Left lung (tissue), 10 donors: ENCODE results near the gene ASTN2. TPM values are rescaled to one million over a fixed set of nuclear protein-coding genes. Genes with fewer than 3 reads are reported as not detected.

ENCODE experiments used
- ATAC-seq: fragments of 200-7000 bp; cut with Tn5 transposase; one replicate; pipeline ENCODE4 v1.9.1; 2020; ENCODE audit warnings: moderate library complexity
- DNase-seq, 4 donors: peaks; one replicate each; pipeline ENCODE4 v3.0.0-alpha.2; 2013 to 2020
- H3K27ac ChIP-seq, 2 donors: fragments of 200-600 bp; sonication (generic) in 1 of 2; one replicate each; pipeline versions ENCODE4 v1.5.0 to v1.8.0; 2020 to 2021
- H3K27me3 ChIP-seq, 2 donors: fragments of 200-600 bp; sonication (generic) in 1 of 2; one replicate each; pipeline versions ENCODE4 v1.5.0 to v1.8.0; 2020 to 2021
- H3K36me3 ChIP-seq, 2 donors: fragments of 200-600 bp; sonication (generic) in 1 of 2; one replicate each; pipeline versions ENCODE4 v1.5.0 to v1.8.0; 2020 to 2021
- H3K4me1 ChIP-seq, 2 donors: fragments of 200-600 bp; one replicate each; pipeline ENCODE4 v1.8.0; 2021
- H3K4me3 ChIP-seq, 2 donors: fragments of 200-600 bp; sonication (generic) in 1 of 2; one replicate each; pipeline versions ENCODE4 v1.5.0 to v1.8.0; 2020 to 2021; ENCODE audit warnings: mild to moderate bottlenecking in 1 of 2
- H3K9me3 ChIP-seq, 2 donors: fragments of 200-600 bp; sonication (generic) in 1 of 2; one replicate each; pipeline versions ENCODE4 v1.5.0 to v1.8.0; 2020 to 2021
- CTCF ChIP-seq, 2 donors: fragments of 200-600 bp; sonication (generic) in 1 of 2; IDR thresholded peaks; one replicate each; pipeline versions ENCODE4 v1.5.0 to v1.8.0; 2021; ENCODE audit warnings: antibody characterized with exemption in 2 of 2
- intact Hi-C, 2 donors: fragments of 100-400 bp; cut with DNase I; formaldehyde crosslinking; loops; one replicate each; pipeline versions ENCODE4 v1.11.2 to v1.14.2; 2022
- polyA plus RNA-seq, 6 donors: library from polyadenylated mRNA; unstranded; fragments of 120-200 nt; gene quantifications; one replicate each; pipeline ENCODE4 v1.2.1, GENCODE V29; 2013; ENCODE audit not compliant: insufficient read length in 6 of 6
- total RNA-seq, 2 donors: library from RNA; stranded (reverse); fragmentation: NEBNext Ultra II Directional; extraction: Animal tissue kit (Norgen Biotek cat#: 25700); gene quantifications; one replicate each; pipeline ENCODE4 v1.2.1, GENCODE V29; 2021
- donor health status: DM: no; HTN: yes; CAD: no.
- donor health status: DM: no; HTN: no; CAD: no.

The ASTN2 gene
- total and polyA plus RNA-seq, 8 donors, result 3.1 to 5.5 (median 4.5) TPM

DNA sequence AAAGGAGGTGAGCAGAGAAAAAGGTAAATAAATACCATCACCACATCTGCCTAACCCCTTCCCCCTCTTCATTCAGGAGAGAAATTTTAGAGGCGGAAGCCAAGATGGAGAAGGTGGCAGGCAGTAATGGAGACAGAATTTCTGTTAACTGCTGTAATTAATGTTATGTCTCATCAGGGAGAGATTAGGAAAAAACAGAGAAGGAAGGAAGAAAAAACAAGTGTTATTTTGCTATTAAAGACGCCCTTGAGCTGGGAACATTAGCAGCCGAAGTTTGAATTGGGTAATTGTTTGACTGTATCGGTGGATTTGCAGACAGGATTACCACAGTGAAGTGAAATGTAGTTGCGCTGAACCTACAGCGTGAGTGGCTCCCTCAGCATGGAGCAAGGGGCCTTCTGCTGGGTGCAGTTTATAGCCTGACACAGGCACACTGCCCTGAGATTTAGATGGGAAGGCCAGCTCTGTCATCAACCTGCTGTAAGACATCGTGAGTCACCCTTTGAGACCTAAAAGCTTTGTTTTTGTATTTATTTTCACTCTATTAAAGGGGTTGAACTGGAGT, 136.3 kb downstream of the ASTN2 start:
- no peak for DNase-seq
- no peak for ATAC-seq
- intact Hi-C loops, result no loop called here
- H3K36me3 ChIP-seq, result no peaks in the 10 kb centered on the region
- H3K4me1 ChIP-seq, result no peaks in the 10 kb centered on the region
- no peak overlapping the region for H3K4me3 ChIP-seq
- no peaks in the 10 kb centered on the region for H3K9me3 ChIP-seq
- no peak overlapping the region for H3K27ac ChIP-seq
- TF ChIP-seq CTCF (IDR thresholded peaks at IDR 0.05), result no peak
- no peaks in the 10 kb centered on the region for H3K27me3 ChIP-seq

DNA sequence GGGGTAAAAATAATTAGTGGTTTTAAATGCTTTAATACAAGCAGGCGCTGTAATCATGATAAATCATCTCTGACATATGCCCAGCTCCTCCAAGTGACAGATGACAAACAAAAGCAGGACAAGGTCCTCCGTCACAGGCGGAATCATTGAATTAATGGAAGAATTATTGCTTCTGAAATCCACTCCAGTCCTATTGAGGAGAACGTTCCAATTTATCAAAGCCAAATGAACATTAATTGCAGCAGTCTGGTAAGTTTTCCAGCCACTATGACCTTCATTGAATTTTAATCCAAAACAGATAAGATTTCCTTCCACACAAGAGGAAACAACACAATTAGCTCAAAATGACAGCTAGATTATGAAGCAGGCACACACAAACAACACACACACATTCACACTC, 136.8 kb downstream of the ASTN2 start:
- no peaks in the 10 kb centered on the region for H3K27me3 ChIP-seq
- no peak overlapping the region for H3K4me3 ChIP-seq
- intact Hi-C loops, result no loop called here
- no peaks in the 10 kb centered on the region for H3K36me3 ChIP-seq
- H3K9me3 ChIP-seq, result no peaks in the 10 kb centered on the region
- TF ChIP-seq CTCF (IDR thresholded peaks at IDR 0.05), result no peak
- ATAC-seq (no peak), DNase-seq (no peak)
- H3K27ac ChIP-seq, result no peak overlapping the region
- H3K4me1 ChIP-seq, result no peaks in the 10 kb centered on the region

DNA sequence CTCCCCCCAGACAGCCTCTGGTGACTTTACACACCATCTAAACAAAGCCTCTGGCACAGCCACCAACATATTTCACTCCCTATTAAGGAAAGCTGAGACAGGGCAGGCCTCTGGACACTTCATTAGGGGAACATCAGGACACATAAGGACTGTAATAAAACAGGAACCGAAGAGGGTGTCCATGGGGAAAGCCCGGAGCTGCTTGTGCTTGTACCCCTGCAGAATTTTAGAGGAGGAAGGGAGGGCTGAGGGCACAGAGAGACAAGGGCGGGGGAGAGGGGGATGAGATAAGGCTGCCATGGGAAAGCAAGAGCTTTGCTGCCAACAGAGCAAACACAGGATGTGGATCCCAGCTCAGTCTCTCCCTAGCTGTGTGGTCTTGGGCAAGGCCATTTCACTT, 138.4 kb downstream of the ASTN2 start:
- H3K27me3 ChIP-seq, result no peaks in the 10 kb centered on the region
- TF ChIP-seq CTCF (IDR thresholded peaks at IDR 0.05), result no peak
- H3K4me1 ChIP-seq, result no peaks in the 10 kb centered on the region
- intact Hi-C loops, result no loop called here
- no peaks in the 10 kb centered on the region for H3K9me3 ChIP-seq
- H3K4me3 ChIP-seq, result no peak overlapping the region
- no peaks in the 10 kb centered on the region for H3K36me3 ChIP-seq
- no peak overlapping the region for H3K27ac ChIP-seq
- no peak for DNase-seq
- ATAC-seq, result no peak

DNA sequence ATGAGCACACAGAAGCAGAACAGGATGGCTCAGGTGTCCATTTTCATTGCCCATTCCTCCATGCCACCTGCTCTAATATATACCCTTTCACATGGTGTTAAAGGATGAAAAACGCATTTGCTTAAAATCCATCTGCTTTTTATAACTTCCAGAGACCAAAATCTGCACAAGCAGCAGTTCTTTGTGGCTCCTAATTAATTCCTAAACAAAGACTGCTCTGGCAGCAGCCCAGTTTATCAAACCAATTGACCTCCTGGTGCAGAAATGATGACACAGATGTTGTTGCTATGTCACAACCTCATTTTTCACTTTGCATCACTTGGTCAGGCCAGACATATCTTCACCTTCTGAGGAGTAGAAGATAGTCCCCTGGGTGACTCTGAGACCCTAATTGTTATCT, 141.2 kb downstream of the ASTN2 start:
- intact Hi-C loops, result no loop called here
- no peak for ATAC-seq
- H3K4me3 ChIP-seq, result no peak overlapping the region

GRCh38 chr9:117268847-117269446, 145.9 kb downstream of the ASTN2 start:
- H3K27ac ChIP-seq, result no peak overlapping the region
- H3K4me1 ChIP-seq, result no peaks in the 10 kb centered on the region
- intact Hi-C loops, result no loop called here
- H3K4me3 ChIP-seq, result no peak overlapping the region
- H3K27me3 ChIP-seq, result no peaks in the 10 kb centered on the region
- TF ChIP-seq CTCF (IDR thresholded peaks at IDR 0.05), result no peak
- no peaks in the 10 kb centered on the region for H3K36me3 ChIP-seq
- no peak for DNase-seq
- H3K9me3 ChIP-seq, result no peaks in the 10 kb centered on the region
- no peak for ATAC-seq

More for the DNA sequence above, 141.2 kb downstream of the ASTN2 start:
- H3K27ac ChIP-seq, result no peak overlapping the region
- H3K9me3 ChIP-seq, result no peaks in the 10 kb centered on the region
- no peaks in the 10 kb centered on the region for H3K27me3 ChIP-seq
- no peak for DNase-seq
- H3K4me1 ChIP-seq, result no peaks in the 10 kb centered on the region
- H3K36me3 ChIP-seq, result no peaks in the 10 kb centered on the region
- TF ChIP-seq CTCF (IDR thresholded peaks at IDR 0.05), result no peak
